GM19099 (cell line): Measurements from ENCODE around the gene KCNQ2.

Source experiments
- POLR2A ChIP-seq: IDR thresholded peaks from 3 replicates; pipeline ENCODE4 v1.6.1; 2011; ENCODE audit warnings: low read depth; ENCODE audit not compliant: insufficient read length; ENCODE audit errors: extremely low read depth

Gene KCNQ2

GRCh38 chr20:63471981-63472831, at the start of gene KCNQ2:
Gene KCNQ2 (minus strand): TSS chr20:63472655. CDS start chr20:63472463, 192 bp downstream.
- TF ChIP-seq POLR2A = no peak

- no peak for TF ChIP-seq POLR2A
These were observed 49.1 kb upstream of the KCNQ2 start for GRCh38 chr20:63521602-63522001.

- TF ChIP-seq POLR2A = no peak
These were observed 48.6 kb upstream of the KCNQ2 start for GRCh38 chr20:63520934-63521601.

GRCh38 chr20:63520504-63520933, 48.1 kb upstream of the KCNQ2 start, which contains the start of gene PPDPF:
Gene PPDPF (plus strand): TSS chr20:63520765. CDS start chr20:63521309, 544 bp downstream.
- TF ChIP-seq POLR2A = peak; percentile 97

GRCh38 chr20:63519668-63520503, 47.4 kb upstream of the KCNQ2 start:
- no peak for TF ChIP-seq POLR2A

GRCh38 chr20:63518946-63519667, 46.7 kb upstream of the KCNQ2 start:
- no peak for TF ChIP-seq POLR2A

GRCh38 chr20:63518351-63518861, 46.0 kb upstream of the KCNQ2 start:
- TF ChIP-seq POLR2A = no peak

- TF ChIP-seq POLR2A = no peak
These were observed 45.2 kb upstream of the KCNQ2 start for GRCh38 chr20:63517376-63518309.

GRCh38 chr20:63513207-63513606, 40.8 kb upstream of the KCNQ2 start:
- TF ChIP-seq POLR2A = no peak

- TF ChIP-seq POLR2A = no peak
These were observed 36.7 kb upstream of the KCNQ2 start for GRCh38 chr20:63509088-63509564.

GRCh38 chr20:63508072-63508768, 35.8 kb upstream of the KCNQ2 start:
- no peak for TF ChIP-seq POLR2A

- no peak for TF ChIP-seq POLR2A
These were observed 34.8 kb upstream of the KCNQ2 start for GRCh38 chr20:63507083-63507743.
